H1 (cell line): Measurements from ENCODE around the gene ACVR2B. TPM values are rescaled to one million over a fixed set of nuclear protein-coding genes. Genes with fewer than 3 reads are reported as not detected.

Experiments
- ASH2L ChIP-seq: fragments of 200-600, 300-600 bp; sonication (generic); IDR thresholded peaks from one replicate; pipeline ENCODE4 v1.7.1; 2017; ENCODE audit warnings: low read length
- polyA plus RNA-seq, 7 experiments: library from polyadenylated mRNA; depleted of rRNA in 3 of 7; stranded (reverse) in 5 of 7; unstranded in 2 of 7; fragments of >200 nt in 5 of 7; fragments of 200-250 nt in 2 of 7; gene quantifications; 1 replicate in 5 of 7; 2 replicates in 1 of 7; 4 replicates in 1 of 7; pipeline versions ENCODE4 v1.2.1 to v1.2.3, GENCODE V29; 2011 to 2013; ENCODE audit warnings: missing spikeins in 2 of 7, mixed read lengths in 2 of 7
- total RNA-seq: library from RNA; stranded (reverse); fragmentation: NEBNext Ultra II Directional; extraction: Animal tissue kit (Norgen Biotek cat#: 25700); gene quantifications from 2 replicates; pipeline ENCODE4 v1.2.1, GENCODE V29; 2021

Gene ACVR2B
- total and polyA plus RNA-seq, 2 of the 8 experiments (the other 6 are each of a cell fraction or from before 2014, with no cell fraction given), result 24.7 to 109 TPM

DNA sequence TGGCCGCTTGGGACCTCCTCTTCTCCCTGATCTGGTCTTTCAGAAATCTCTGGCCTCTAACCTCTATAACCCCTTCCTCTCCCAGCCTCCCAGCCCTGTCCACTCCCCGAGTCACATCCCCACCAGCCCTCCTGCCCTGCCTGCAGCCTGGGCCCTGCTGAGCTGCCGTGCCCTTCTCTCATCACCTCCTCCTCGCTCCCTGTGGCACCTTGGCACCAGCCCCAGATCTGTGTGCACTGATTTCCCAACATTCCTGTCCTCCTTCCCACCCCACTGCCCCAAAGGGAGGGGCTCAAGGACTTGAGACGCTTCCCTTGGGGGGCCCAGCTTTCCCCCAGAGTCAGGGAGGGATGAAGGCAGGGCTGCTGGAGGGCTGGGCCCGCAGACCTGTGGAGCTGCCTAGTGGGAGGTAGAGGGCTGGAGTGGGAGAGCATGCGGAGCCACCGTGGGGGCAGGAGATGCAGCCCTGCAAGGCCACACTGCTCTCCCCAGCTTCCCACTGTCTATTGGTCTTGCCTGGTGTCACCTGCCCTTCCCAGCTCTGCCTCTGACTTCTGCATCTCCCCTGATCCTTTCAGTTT lies 85.2 kb downstream of the ACVR2B start (continued):
- no peak for TF ChIP-seq ASH2L
